GM12878 (cell line): Measurements from ENCODE around the gene SIGLEC10. TPM values are rescaled to one million over a fixed set of nuclear protein-coding genes. Genes with fewer than 3 reads are reported as not detected.
"Not testable (repeated sequence)": the region's sequence is repeated elsewhere in the genome, so short reads cannot be mapped to it uniquely, and the experiment has no call there.

Experiments
- ATAC-seq: fragments of 200-7000 bp; cut with Tn5 transposase; 3 replicates; pipeline ENCODE4 v1.9.1; 2020; ENCODE audit warnings: mild to moderate bottlenecking, moderate library complexity
- BruUV-seq: library from RNA; stranded (reverse); fragments of 400-500 nt; replicated peaks from 2 replicates; lab custom pipeline; 2021; lab: Mats Ljungman, UMichigan
- CTCF ChIA-PET: fragments of 300-600 bp; sonication (Branson Sonifier 250); formaldehyde crosslinking; extraction: SDS; loops from one replicate; lab custom pipeline; 2021; ENCODE audit warnings: inconsistent platforms; lab: Yijun Ruan, JAX
- POLR2A ChIA-PET: fragments of 350-600 bp; formaldehyde crosslinking; extraction: SDS; loops from one replicate; lab custom pipeline; 2021; ENCODE audit warnings: inconsistent platforms; lab: Charles Lee
- RAD21 ChIA-PET: fragments of 300-600 bp; sonication (Branson Sonifier 250); formaldehyde crosslinking; loops from one replicate; lab custom pipeline; 2023; ENCODE audit warnings: antibody characterized with exemption; ENCODE audit not compliant: unreplicated experiment; lab: Charles Lee
- SMC1A ChIA-PET: fragments of 300-600 bp; sonication (Branson Sonifier 250); formaldehyde crosslinking; loops from one replicate; lab custom pipeline; 2023; ENCODE audit not compliant: unreplicated experiment, uncharacterized antibody; lab: Charles Lee
- DNase-seq: peaks from one replicate; pipeline ENCODE4 v3.0.0-alpha.2; 2011; ENCODE audit warnings: low read depth, low spot score
- FAIRE-seq: peaks from 3 replicates; lab custom pipeline; 2011; peaks lifted over from hg19 to GRCh38; lab: Jason Lieb, UNC
- H2AFZ ChIP-seq: 2 replicates; pipeline ENCODE4 v1.6.0; 2011; ENCODE audit warnings: low read depth, low read length, control low read depth; ENCODE audit not compliant: control insufficient read depth
- H3K27ac ChIP-seq: 2 replicates; pipeline ENCODE4 v1.5.1; 2011; ENCODE audit warnings: control low read depth; ENCODE audit not compliant: control insufficient read depth, insufficient read depth
- H3K27me3 ChIP-seq, 2 experiments: replicated peaks in 1 of 2; 2 replicates each; pipeline versions ENCODE4 v1.6.0 to v1.6.1; 2011; ENCODE audit warnings: low read length in 1 of 2; ENCODE audit not compliant: control insufficient read depth in 2 of 2, insufficient read depth in 2 of 2
- H3K36me3 ChIP-seq, 2 experiments: 2 replicates each; pipeline ENCODE4 v1.5.1; 2011; ENCODE audit warnings: low read length in 1 of 2; ENCODE audit not compliant: control insufficient read depth in 2 of 2, insufficient read depth in 2 of 2
- H3K4me1 ChIP-seq: 2 replicates; pipeline ENCODE4 v1.6.1; 2011; ENCODE audit warnings: mild to moderate bottlenecking, low read length, moderate library complexity, mixed read lengths; ENCODE audit not compliant: control insufficient read depth, insufficient read depth
- H3K4me2 ChIP-seq: 2 replicates; pipeline ENCODE4 v1.6.0; 2011; ENCODE audit warnings: control low read depth; ENCODE audit not compliant: control insufficient read depth, insufficient read depth
- H3K4me3 ChIP-seq: fragments of 200-600 bp; sonication (generic); 2 replicates; pipeline ENCODE4 v1.5.1; 2016
- H3K79me2 ChIP-seq: 2 replicates; pipeline ENCODE4 v1.6.0; 2011; ENCODE audit warnings: low read length; ENCODE audit not compliant: control insufficient read depth, insufficient read depth
- H3K9ac ChIP-seq: 2 replicates; pipeline ENCODE4 v1.8.0; 2011; ENCODE audit warnings: low read length, control low read depth, mixed read lengths; ENCODE audit not compliant: control insufficient read depth, insufficient read depth
- H3K9me3 ChIP-seq: replicated peaks from 3 replicates; pipeline ENCODE4 v1.5.1; 2011; ENCODE audit warnings: mild to moderate bottlenecking, low read length; ENCODE audit not compliant: control insufficient read depth, insufficient read depth
- H4K20me1 ChIP-seq: 2 replicates; pipeline ENCODE4 v1.6.0; 2011; ENCODE audit not compliant: control insufficient read depth, insufficient read depth
- BHLHE40 ChIP-seq, 2 experiments: fragments of 450-650 bp in 1 of 2; IDR thresholded peaks; 2 replicates each; pipeline ENCODE4 v1.6.1; 2011 to 2017; ENCODE audit warnings: low read depth in 2 of 2, borderline replicate concordance in 1 of 2, improper control_type of control experiment in 1 of 2, low read length in 1 of 2, mild to moderate bottlenecking in 1 of 2
- CTCF ChIP-seq, 3 experiments: IDR thresholded peaks in 2 of 3; conservative IDR thresholded peaks in 1 of 3; 2 replicates each; pipeline ENCODE4 v1.5.1; 2011; ENCODE audit warnings: low read depth in 3 of 3, low read length in 3 of 3, mild to moderate bottlenecking in 3 of 3, control low read depth in 2 of 3, moderate library complexity in 2 of 3, inconsistent platforms in 1 of 3, mixed read lengths in 1 of 3; ENCODE audit not compliant: control insufficient read depth in 2 of 3, insufficient read depth in 1 of 3; ENCODE audit errors: extremely low read depth in 1 of 3
- HDGF ChIP-seq: fragments of 450-650 bp; IDR thresholded peaks from 2 replicates; pipeline ENCODE4 v1.6.1; 2016; ENCODE audit warnings: antibody characterized with exemption
- RAD21 ChIP-seq: IDR thresholded peaks from 2 replicates; pipeline ENCODE4 v1.6.1; 2011; ENCODE audit warnings: mild to moderate bottlenecking, low read depth, low read length, moderate library complexity; ENCODE audit not compliant: insufficient read depth
- SMC3 ChIP-seq: IDR thresholded peaks from 2 replicates; pipeline ENCODE4 v1.6.1; 2011; ENCODE audit warnings: low read length, improper control_type of control experiment, borderline replicate concordance
- ZNF622 ChIP-seq: fragments of 450-650 bp; IDR thresholded peaks from 2 replicates; pipeline ENCODE4 v1.6.1; 2017; ENCODE audit warnings: mild to moderate bottlenecking, inconsistent platforms
- WGBS: methylation state at CpG from one replicate; pipeline ENCODE4 v1.1.6; 2016; ENCODE audit warnings: low lambda C conversion rate; ENCODE audit not compliant: insufficient replicate concordance, insufficient coverage; ENCODE audit errors: missing lambda C conversion rate; 5-methylcytosine and 5-hydroxymethylcytosine counted together
- in situ Hi-C: fragments of 300-500 bp; cut with MboI; formaldehyde crosslinking; loops from 9 replicates; pipeline ENCODE4 v1.14.3; 2018; ENCODE audit warnings: mixed read lengths
- intact Hi-C: fragments of 100-400 bp; cut with micrococcal nuclease; formaldehyde crosslinking; loops from one replicate; pipeline ENCODE4 v1.14.2; 2022; ENCODE audit not compliant: unreplicated experiment
- polyA plus RNA-seq, 11 experiments: library from polyadenylated mRNA; depleted of rRNA in 4 of 11; unstranded in 6 of 11; stranded (reverse) in 5 of 11; fragments of >200 nt; fragmentation: Nextera tagmentation in 4 of 11; fragmentation: Illumina TruSeq in 1 of 11; extraction: Ambion mirVana in 4 of 11; extraction: Trizol in 1 of 11; gene quantifications; 1 replicate in 1 of 11; 2 replicates in 10 of 11; pipeline versions ENCODE4 v1.2.1 to v1.2.3, GENCODE V29; 2011 to 2016; ENCODE audit warnings: inconsistent platforms in 2 of 11, missing spikeins in 2 of 11, low read depth in 1 of 11
- total RNA-seq, 4 experiments: library from RNA; depleted of rRNA in 3 of 4; stranded (reverse); fragments of >200 nt in 3 of 4; fragmentation: Illumina TruSeq in 1 of 4; extraction: Trizol in 1 of 4; gene quantifications; 2 replicates each; pipeline versions ENCODE4 v1.2.1 to v1.2.3, GENCODE V29; 2013 to 2021

The SIGLEC10 gene
- total and polyA plus RNA-seq, 10 of the 15 experiments (the other 5 are each of a cell fraction or from before 2014, with no cell fraction given) = 2.3 to 16.8 (median 7.8) TPM

DNA sequence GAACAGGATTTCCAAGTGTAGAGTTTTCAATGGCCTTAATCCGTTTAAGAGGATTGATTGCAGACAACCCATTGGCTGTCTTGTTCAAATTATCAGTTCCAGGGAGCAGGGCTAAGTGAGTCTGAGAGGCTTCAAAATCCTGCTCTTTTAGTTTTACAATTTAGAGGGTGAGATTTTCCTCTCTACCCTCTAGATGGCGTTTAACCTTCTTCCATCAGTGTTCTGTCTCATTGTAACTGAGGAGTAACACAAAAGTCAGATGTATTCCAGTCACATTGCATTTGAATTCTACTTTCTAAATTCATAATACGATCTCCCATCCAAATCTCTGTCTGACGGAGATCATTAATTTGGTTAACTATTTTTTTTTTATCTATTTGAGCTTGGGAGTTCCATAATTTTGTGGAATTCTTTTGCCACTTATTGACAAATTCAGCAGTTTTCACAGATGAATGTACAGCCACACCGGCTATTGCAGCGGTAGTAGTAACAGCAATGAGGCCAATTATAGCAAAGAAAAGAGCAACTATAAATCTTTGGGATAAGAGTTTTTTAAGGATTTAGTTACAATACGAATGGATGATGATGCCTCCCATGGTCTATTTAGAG lies 19.2 kb downstream of the SIGLEC10 start:
- Histone ChIP-seq H3K36me3 (no peaks in the 10 kb centered on the region), H3K4me3 (no peak overlapping the region), H3K9me3 (peaks cover 7% of the 10 kb centered on the region), H3K9ac (no peak overlapping the region), H3K27me3 (no peaks in the 10 kb centered on the region)
- RAD21 ChIA-PET = interaction anchor here (1.1 to 2.2 kb wide), 4 partner anchors 10 to 306 kb away, joined by 3 to 6 read pairs (median 4); partner anchors contain the start of gene SIGLEC10
- 43% methylated on average over 7 of the region's 7 CpGs for WGBS
- in situ Hi-C loops (loop anchor here (25.0 kb wide), 1 partner anchor 1139 kb away; the partner anchor contains the start of gene ZNF808), intact Hi-C loops (loop anchor here (1.0 kb wide), 1 partner anchor 59 kb away; no protein-coding TSS in a partner anchor)
- TF ChIP-seq BHLHE40 (IDR thresholded peaks at IDR 0.05; ENCODE audit: borderline replicate concordance in 1 of 2, low read depth in 2 of 2, low read length in 1 of 2) (no peak), SMC3 (peak; percentile 56; the same call in 1 of the 2 replicates), CTCF (IDR thresholded peaks at IDR 0.05 in 2 of 3, conservative IDR thresholded peaks at IDR 0.05 in 1 of 3; ENCODE audit: control insufficient read depth in 2 of 3, extremely low read depth in 1 of 3, insufficient read depth in 1 of 3, low read depth in 3 of 3, low read length in 3 of 3) (peak; percentile 58 to 67 (median 65)), HDGF (no peak), ZNF622 (no peak), RAD21 (peak; percentile 63)
- TF ChIP-seq, all 136 proteins: peak for 3
- H3K27ac ChIP-seq = no peak overlapping the region
- no peak for ATAC-seq
- BruUV-seq = no TSS peak
- H4K20me1 ChIP-seq = no peaks in the 10 kb centered on the region
- CTCF ChIA-PET = interaction anchor here (0.7 to 6.0 kb wide), 22 partner anchors 10 to 264 kb away, joined by 3 to 49 read pairs (median 4); partner anchors contain the start of genes CLDND2, SIGLEC10 and VSIG10L
- peaks cover 14% of the 10 kb centered on the region for H3K4me1 ChIP-seq
- no peak overlapping the region for H3K4me2 ChIP-seq
- POLR2A ChIA-PET = interaction anchor here (1.2 kb wide), 1 partner anchor 33 kb away, joined by 3 read pairs; no protein-coding TSS in a partner anchor
- DNase-seq = no peak
- FAIRE-seq = peak; percentile 75
- H2AFZ ChIP-seq = no peak overlapping the region
- H3K79me2 ChIP-seq = peaks cover 5% of the 10 kb centered on the region
- SMC1A ChIA-PET = interaction anchor here (0.6 to 6.6 kb wide), 7 partner anchors 19 to 966 kb away, joined by 3 to 43 read pairs (median 3); partner anchors contain the start of genes MYBPC2, NKG7 and SIGLEC10

DNA sequence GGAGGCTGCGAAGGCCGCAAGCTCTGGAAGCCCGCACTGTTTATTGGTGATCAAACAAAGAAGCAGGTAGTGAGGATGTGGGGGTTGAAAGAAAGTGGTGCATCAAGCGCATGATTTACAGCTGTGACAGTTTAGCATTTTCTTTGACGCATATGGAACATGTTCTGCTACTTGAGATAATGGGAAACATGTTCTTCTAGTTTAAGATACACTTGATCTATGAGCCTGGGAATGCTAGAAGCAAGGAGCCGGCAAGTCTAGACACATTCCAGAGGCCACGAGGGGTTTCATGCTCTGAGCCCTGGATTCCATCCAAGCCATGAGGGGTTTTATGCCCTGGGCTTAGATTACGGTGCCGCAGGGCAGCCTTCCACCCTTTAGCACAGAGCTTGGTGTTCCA lies 20.0 kb downstream of the SIGLEC10 start:
- H3K36me3 ChIP-seq, H3K4me2 ChIP-seq, H3K9ac ChIP-seq, H3K27ac ChIP-seq, BruUV-seq, intact Hi-C loops, ATAC-seq, H3K27me3 ChIP-seq, H3K4me3 ChIP-seq, H3K79me2 ChIP-seq, H4K20me1 ChIP-seq, FAIRE-seq, H2AFZ ChIP-seq, H3K9me3 ChIP-seq, DNase-seq: not testable (repeated sequence)
- ChIA-PET RAD21 (interaction anchor here (0.6 to 2.2 kb wide), 4 partner anchors 10 to 259 kb away, joined by 3 to 6 read pairs (median 4); partner anchors contain the start of gene SIGLEC10), SMC1A (interaction anchor here (0.7 to 6.6 kb wide), 4 partner anchors 20 to 138 kb away, joined by 3 to 43 read pairs (median 4); partner anchors contain the start of gene SIGLEC10), CTCF (interaction anchor here (0.6 to 6.0 kb wide), 14 partner anchors 11 to 261 kb away, joined by 3 to 49 read pairs (median 4); partner anchors contain the start of genes CLDND2, SIGLEC10 and VSIG10L), POLR2A (interaction anchor here (0.6 to 4.8 kb wide), 3 partner anchors 29 to 1168 kb away, joined by 4 to 64 read pairs (median 6); partner anchors contain the start of gene CLDND2)
- WGBS = 89% methylated on average over 9 of the region's 9 CpGs
- in situ Hi-C loops = loop anchor here (25.0 kb wide), 1 partner anchor 1140 kb away; the partner anchor contains the start of gene ZNF808
- H3K4me1 ChIP-seq = peaks cover 14% of the 10 kb centered on the region
